SK-N-SH (cell line): ENCODE results near the gene GRM5. TPM values are rescaled to one million over a fixed set of nuclear protein-coding genes. Genes with fewer than 3 reads are reported as not detected.

ENCODE experiments used
- CTCF ChIA-PET: fragments of 300-600, 350-600 bp; formaldehyde crosslinking; extraction: SDS; loops from one replicate; lab custom pipeline; 2021; lab: Yijun Ruan, JAX
- POLR2A ChIA-PET: fragments of 350-600 bp; sonication (Branson Sonifier 250); formaldehyde crosslinking; extraction: SDS; loops from one replicate; lab custom pipeline; 2020; ENCODE audit warnings: antibody characterized with exemption, inconsistent platforms; lab: Yijun Ruan, JAX
- DNase-seq: peaks from one replicate; pipeline ENCODE4 v3.0.0; 2012
- H2AFZ ChIP-seq: fragments of 200-600 bp; sonication (generic); 2 replicates; pipeline ENCODE4 v1.8.1; 2016; ENCODE audit warnings: antibody characterized with exemption, mild to moderate bottlenecking, low read depth
- H3F3A ChIP-seq: fragments of 200-600 bp; sonication (generic); replicated peaks from 2 replicates; pipeline ENCODE3; 2016; ENCODE audit warnings: antibody characterized with exemption, mild to moderate bottlenecking; ENCODE audit not compliant: insufficient read depth
- H3K27ac ChIP-seq, 2 experiments: fragments of 200-500 bp in 1 of 2; fragments of 200-600 bp in 1 of 2; sonication (Bioruptor generic) in 1 of 2; sonication (generic), shearing (Covaris generic) in 1 of 2; 2 replicates each; pipeline versions ENCODE4 v1.5.1 to v1.6.1; 2014 to 2016; ENCODE audit warnings: low read depth in 2 of 2, inconsistent platforms in 1 of 2, low read length in 1 of 2, mild to moderate bottlenecking in 1 of 2, mixed read lengths in 1 of 2
- H3K27me3 ChIP-seq: fragments of 200-600 bp; sonication (generic), shearing (Covaris generic); 2 replicates; pipeline ENCODE4 v1.6.1; 2016; ENCODE audit warnings: mixed run types; ENCODE audit not compliant: insufficient read depth
- H3K36me3 ChIP-seq, 2 experiments: fragments of 200-500 bp in 1 of 2; fragments of 200-600 bp in 1 of 2; sonication (Bioruptor generic) in 1 of 2; sonication (generic) in 1 of 2; replicated peaks in 1 of 2; 2 replicates each; pipeline versions ENCODE3 to v1.5.1; 2014 to 2016; ENCODE audit warnings: low read length in 1 of 2, mild to moderate bottlenecking in 1 of 2; ENCODE audit not compliant: insufficient read depth in 2 of 2, control insufficient read depth in 1 of 2
- H3K4me1 ChIP-seq, 2 experiments: fragments of 200-500 bp in 1 of 2; fragments of 200-600 bp in 1 of 2; sonication (Bioruptor generic) in 1 of 2; sonication (generic), shearing (Covaris generic) in 1 of 2; 2 replicates each; pipeline versions ENCODE4 v1.5.1 to v1.6.1; 2014 to 2016; ENCODE audit warnings: low read depth in 1 of 2, low read length in 1 of 2, mixed run types in 1 of 2; ENCODE audit not compliant: insufficient read depth in 2 of 2, control insufficient read depth in 1 of 2
- H3K4me2 ChIP-seq: fragments of 200-600 bp; sonication (generic), shearing (Covaris generic); 2 replicates; pipeline ENCODE4 v1.6.1; 2017; ENCODE audit warnings: mixed run types
- H3K4me3 ChIP-seq, 2 experiments: fragments of 200-500 bp in 1 of 2; fragments of 200-600 bp in 1 of 2; sonication (Bioruptor generic) in 1 of 2; sonication (generic), shearing (Covaris generic) in 1 of 2; 2 replicates each; pipeline versions ENCODE4 v1.5.1 to v1.8.1; 2014 to 2016; ENCODE audit warnings: low read depth in 2 of 2, inconsistent platforms in 1 of 2, low read length in 1 of 2, mild to moderate bottlenecking in 1 of 2, mixed read lengths in 1 of 2, moderate library complexity in 1 of 2
- H3K79me2 ChIP-seq: fragments of 200-600 bp; sonication (generic); 2 replicates; pipeline ENCODE4 v1.8.1; 2017; ENCODE audit warnings: mild to moderate bottlenecking; ENCODE audit not compliant: insufficient read depth
- H3K9ac ChIP-seq: fragments of 200-600 bp; sonication (generic); 2 replicates; pipeline ENCODE4 v1.6.1; 2017; ENCODE audit warnings: mixed run types
- H3K9me2 ChIP-seq: fragments of 200-600 bp; sonication (generic); 2 replicates; pipeline ENCODE4 v1.6.1; 2017; ENCODE audit warnings: mixed run types
- H3K9me3 ChIP-seq: fragments of 200-600 bp; sonication (generic); 2 replicates; pipeline ENCODE4 v1.6.1; 2017; ENCODE audit warnings: mixed run types, mild to moderate bottlenecking, moderate library complexity
- H4K20me1 ChIP-seq: fragments of 200-600 bp; sonication (generic); 2 replicates; pipeline ENCODE4 v1.6.1; 2017; ENCODE audit warnings: mild to moderate bottlenecking, mixed run types; ENCODE audit not compliant: insufficient read depth
- ELF1 ChIP-seq: IDR thresholded peaks from 2 replicates; pipeline ENCODE4 v1.4.0; 2012
- EZH2phosphoT487 ChIP-seq: fragments of 200-600 bp; sonication (generic); IDR thresholded peaks from 2 replicates; pipeline ENCODE4 v1.6.1; 2017; ENCODE audit warnings: low read depth, mixed run types, mild to moderate bottlenecking, antibody characterized with exemption, moderate library complexity, borderline replicate concordance
- FOXJ3 ChIP-seq: sonication (generic); formaldehyde crosslinking; IDR thresholded peaks from 2 replicates; pipeline ENCODE4 v1.5.1; 2020; ENCODE audit warnings: mild to moderate bottlenecking, missing genetic modification reagents
- FOXM1 ChIP-seq: IDR thresholded peaks from 2 replicates; pipeline ENCODE4 v1.4.0; 2012; ENCODE audit warnings: low read depth, mild to moderate bottlenecking
- GATA2 ChIP-seq: sonication (generic); formaldehyde crosslinking; IDR thresholded peaks from 2 replicates; pipeline ENCODE4 v1.5.0; 2020; ENCODE audit warnings: mild to moderate bottlenecking, missing genetic modification reagents
- MXI1 ChIP-seq: IDR thresholded peaks from 2 replicates; pipeline ENCODE4 v1.6.1; 2012; ENCODE audit warnings: mild to moderate bottlenecking, low read depth, low read length, improper control_type of control experiment
- NRF1 ChIP-seq: IDR thresholded peaks from 2 replicates; pipeline ENCODE4 v1.6.1; 2012; ENCODE audit warnings: low read depth, mild to moderate bottlenecking, low read length
- POLR2AphosphoS5 ChIP-seq: IDR thresholded peaks from 2 replicates; pipeline ENCODE4 v1.6.1; 2012; ENCODE audit warnings: low read depth, low read length
- RAD21 ChIP-seq: IDR thresholded peaks from 2 replicates; pipeline ENCODE4 v1.6.1; 2012; ENCODE audit warnings: mild to moderate bottlenecking, low read length
- RCOR1 ChIP-seq: fragments of 150-350 bp; IDR thresholded peaks from 2 replicates; pipeline ENCODE4 v1.6.1; 2017; ENCODE audit warnings: antibody characterized with exemption, low read length
- RFX5 ChIP-seq: IDR thresholded peaks from 2 replicates; pipeline ENCODE4 v1.6.1; 2012; ENCODE audit warnings: mild to moderate bottlenecking, improper control_type of control experiment, low read length
- SIN3A ChIP-seq: IDR thresholded peaks from 2 replicates; pipeline ENCODE4 v1.6.1; 2012; ENCODE audit warnings: low read depth, mild to moderate bottlenecking, low read length, moderate library complexity, borderline replicate concordance
- SMC3 ChIP-seq: IDR thresholded peaks from 2 replicates; pipeline ENCODE4 v1.6.1; 2012; ENCODE audit warnings: low read depth, low read length, improper control_type of control experiment
- TAF1 ChIP-seq: IDR thresholded peaks from 2 replicates; pipeline ENCODE4 v1.6.1; 2012; ENCODE audit warnings: low read depth, mild to moderate bottlenecking, low read length, moderate library complexity, borderline replicate concordance
- TEAD4 ChIP-seq: IDR thresholded peaks from 2 replicates; pipeline ENCODE4 v1.4.0; 2012; ENCODE audit warnings: mild to moderate bottlenecking, borderline replicate concordance; ENCODE audit not compliant: insufficient read depth
- WGBS: methylation state at CpG from one replicate; pipeline ENCODE4 v1.1.6; 2017; ENCODE audit warnings: low lambda C conversion rate; 5-methylcytosine and 5-hydroxymethylcytosine counted together
- polyA plus RNA-seq, 3 experiments: library from polyadenylated mRNA; depleted of rRNA; stranded (reverse); fragments of >200 nt; gene quantifications; 2 replicates each; pipeline ENCODE4 v1.2.3, GENCODE V29; 2012
- TF ChIP-seq, protein P1 (sequence below): IDR thresholded peaks from 2 replicates; pipeline ENCODE4 v1.4.0; 2012; ENCODE audit warnings: low read depth, borderline replicate concordance
- TF ChIP-seq, protein P2 (sequence below): IDR thresholded peaks from 2 replicates; pipeline ENCODE4 v1.4.0; 2012; ENCODE audit warnings: low read depth, borderline replicate concordance
- TF ChIP-seq, protein P3 (sequence below): IDR thresholded peaks from 2 replicates; pipeline ENCODE4; 2012
- TF ChIP-seq, protein P4 (sequence below): fragments of 150-350 bp; IDR thresholded peaks from 2 replicates; pipeline ENCODE4 v1.6.1; 2017; ENCODE audit warnings: antibody characterized with exemption, low read length, low read depth, borderline replicate concordance
- TF ChIP-seq, protein P5 (sequence below): fragments of 200-600 bp; sonication (generic); IDR thresholded peaks from 2 replicates; pipeline ENCODE4 v1.6.1; 2017; ENCODE audit warnings: antibody characterized with exemption, mild to moderate bottlenecking, moderate library complexity

Gene GRM5
- polyA plus RNA-seq, 1 of the 3 experiments (the other 2 are of a cell fraction), result not detected

DNA sequence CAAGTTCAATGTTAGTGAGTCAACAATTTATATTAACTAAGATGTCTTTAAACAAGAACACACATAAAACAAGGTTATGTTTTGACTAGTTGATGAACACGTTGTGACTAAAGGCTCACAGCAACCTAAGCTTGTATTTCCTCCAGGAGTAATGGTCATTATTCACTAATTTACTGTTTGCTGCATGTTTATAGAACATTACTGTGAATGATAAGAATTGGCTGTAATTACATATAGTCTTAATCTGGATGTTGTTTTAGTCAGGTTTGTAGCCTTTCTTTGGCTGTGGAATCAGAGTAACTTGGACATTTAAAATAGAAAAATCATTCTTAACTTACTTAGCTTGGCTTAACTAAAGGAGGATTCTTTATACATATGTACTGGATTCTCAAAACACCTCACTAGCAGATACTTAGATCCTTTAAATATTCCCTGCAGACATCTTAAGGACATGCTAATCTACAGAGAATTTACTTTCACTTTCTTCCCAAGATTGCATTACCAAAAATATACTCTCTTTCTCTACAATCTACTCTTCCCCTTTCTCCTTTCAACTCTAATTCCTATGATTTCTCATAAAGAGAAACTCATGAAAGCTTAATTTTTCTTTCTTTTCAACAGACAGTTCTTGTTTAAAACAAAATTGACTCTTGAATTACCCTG, 408.6 kb downstream of the GRM5 start:
- no peak overlapping the region for H2AFZ ChIP-seq
- 3% methylated on average over 1 of the region's 1 CpG for WGBS
- no peaks in the 10 kb centered on the region for H3K27me3 ChIP-seq
- H3K79me2 ChIP-seq, result no peaks in the 10 kb centered on the region
- no peaks in the 10 kb centered on the region for H3K4me1 ChIP-seq
- CTCF ChIA-PET, result no interaction called here
- H3K4me2 ChIP-seq, result no peak overlapping the region; the same call in 1 of the 2 replicates
- H3K36me3 ChIP-seq, result no peaks in the 10 kb centered on the region
- no peak overlapping the region for H3K27ac ChIP-seq
- DNase-seq, result no peak
- no peaks in the 10 kb centered on the region for H3K9me2 ChIP-seq
- H4K20me1 ChIP-seq, result no peaks in the 10 kb centered on the region
- H3K9me3 ChIP-seq, result no peaks in the 10 kb centered on the region
- H3F3A ChIP-seq, result no peaks in the 10 kb centered on the region
- POLR2A ChIA-PET, result no interaction called here
- 0 out of 4 replicates have a peak overlapping the region, but pooled peaks of 1 of the 2 experiments have one; percentile 27 for H3K4me3 ChIP-seq
- H3K9ac ChIP-seq, result no peak overlapping the region
- TF ChIP-seq SMC3 (no peak), FOXM1 (no peak), RCOR1 (no peak), TEAD4 (no peak), ELF1 (no peak), GATA2 (CRISPR knock-in tag) (no peak), EZH2phosphoT487 (no peak), MXI1 (no peak), FOXJ3 (CRISPR knock-in tag) (no peak), POLR2AphosphoS5 (no peak), RFX5 (no peak), NRF1 (no peak), SIN3A (no peak), RAD21 (no peak), TAF1 (no peak)
- TF ChIP-seq, protein P1, sequence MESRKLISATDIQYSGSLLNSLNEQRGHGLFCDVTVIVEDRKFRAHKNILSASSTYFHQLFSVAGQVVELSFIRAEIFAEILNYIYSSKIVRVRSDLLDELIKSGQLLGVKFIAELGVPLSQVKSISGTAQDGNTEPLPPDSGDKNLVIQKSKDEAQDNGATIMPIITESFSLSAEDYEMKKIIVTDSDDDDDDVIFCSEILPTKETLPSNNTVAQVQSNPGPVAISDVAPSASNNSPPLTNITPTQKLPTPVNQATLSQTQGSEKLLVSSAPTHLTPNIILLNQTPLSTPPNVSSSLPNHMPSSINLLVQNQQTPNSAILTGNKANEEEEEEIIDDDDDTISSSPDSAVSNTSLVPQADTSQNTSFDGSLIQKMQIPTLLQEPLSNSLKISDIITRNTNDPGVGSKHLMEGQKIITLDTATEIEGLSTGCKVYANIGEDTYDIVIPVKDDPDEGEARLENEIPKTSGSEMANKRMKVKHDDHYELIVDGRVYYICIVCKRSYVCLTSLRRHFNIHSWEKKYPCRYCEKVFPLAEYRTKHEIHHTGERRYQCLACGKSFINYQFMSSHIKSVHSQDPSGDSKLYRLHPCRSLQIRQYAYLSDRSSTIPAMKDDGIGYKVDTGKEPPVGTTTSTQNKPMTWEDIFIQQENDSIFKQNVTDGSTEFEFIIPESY, result no peak
- TF ChIP-seq, protein P2, sequence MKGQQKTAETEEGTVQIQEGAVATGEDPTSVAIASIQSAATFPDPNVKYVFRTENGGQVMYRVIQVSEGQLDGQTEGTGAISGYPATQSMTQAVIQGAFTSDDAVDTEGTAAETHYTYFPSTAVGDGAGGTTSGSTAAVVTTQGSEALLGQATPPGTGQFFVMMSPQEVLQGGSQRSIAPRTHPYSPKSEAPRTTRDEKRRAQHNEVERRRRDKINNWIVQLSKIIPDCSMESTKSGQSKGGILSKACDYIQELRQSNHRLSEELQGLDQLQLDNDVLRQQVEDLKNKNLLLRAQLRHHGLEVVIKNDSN, result no peak
- TF ChIP-seq, protein P3, sequence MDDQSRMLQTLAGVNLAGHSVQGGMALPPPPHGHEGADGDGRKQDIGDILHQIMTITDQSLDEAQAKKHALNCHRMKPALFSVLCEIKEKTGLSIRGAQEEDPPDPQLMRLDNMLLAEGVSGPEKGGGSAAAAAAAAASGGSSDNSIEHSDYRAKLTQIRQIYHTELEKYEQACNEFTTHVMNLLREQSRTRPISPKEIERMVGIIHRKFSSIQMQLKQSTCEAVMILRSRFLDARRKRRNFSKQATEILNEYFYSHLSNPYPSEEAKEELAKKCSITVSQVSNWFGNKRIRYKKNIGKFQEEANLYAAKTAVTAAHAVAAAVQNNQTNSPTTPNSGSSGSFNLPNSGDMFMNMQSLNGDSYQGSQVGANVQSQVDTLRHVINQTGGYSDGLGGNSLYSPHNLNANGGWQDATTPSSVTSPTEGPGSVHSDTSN, result no peak
- TF ChIP-seq, protein P4, sequence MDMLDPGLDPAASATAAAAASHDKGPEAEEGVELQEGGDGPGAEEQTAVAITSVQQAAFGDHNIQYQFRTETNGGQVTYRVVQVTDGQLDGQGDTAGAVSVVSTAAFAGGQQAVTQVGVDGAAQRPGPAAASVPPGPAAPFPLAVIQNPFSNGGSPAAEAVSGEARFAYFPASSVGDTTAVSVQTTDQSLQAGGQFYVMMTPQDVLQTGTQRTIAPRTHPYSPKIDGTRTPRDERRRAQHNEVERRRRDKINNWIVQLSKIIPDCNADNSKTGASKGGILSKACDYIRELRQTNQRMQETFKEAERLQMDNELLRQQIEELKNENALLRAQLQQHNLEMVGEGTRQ, result no peak
- TF ChIP-seq, protein P5, sequence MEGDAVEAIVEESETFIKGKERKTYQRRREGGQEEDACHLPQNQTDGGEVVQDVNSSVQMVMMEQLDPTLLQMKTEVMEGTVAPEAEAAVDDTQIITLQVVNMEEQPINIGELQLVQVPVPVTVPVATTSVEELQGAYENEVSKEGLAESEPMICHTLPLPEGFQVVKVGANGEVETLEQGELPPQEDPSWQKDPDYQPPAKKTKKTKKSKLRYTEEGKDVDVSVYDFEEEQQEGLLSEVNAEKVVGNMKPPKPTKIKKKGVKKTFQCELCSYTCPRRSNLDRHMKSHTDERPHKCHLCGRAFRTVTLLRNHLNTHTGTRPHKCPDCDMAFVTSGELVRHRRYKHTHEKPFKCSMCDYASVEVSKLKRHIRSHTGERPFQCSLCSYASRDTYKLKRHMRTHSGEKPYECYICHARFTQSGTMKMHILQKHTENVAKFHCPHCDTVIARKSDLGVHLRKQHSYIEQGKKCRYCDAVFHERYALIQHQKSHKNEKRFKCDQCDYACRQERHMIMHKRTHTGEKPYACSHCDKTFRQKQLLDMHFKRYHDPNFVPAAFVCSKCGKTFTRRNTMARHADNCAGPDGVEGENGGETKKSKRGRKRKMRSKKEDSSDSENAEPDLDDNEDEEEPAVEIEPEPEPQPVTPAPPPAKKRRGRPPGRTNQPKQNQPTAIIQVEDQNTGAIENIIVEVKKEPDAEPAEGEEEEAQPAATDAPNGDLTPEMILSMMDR, result no peak
